A549 (cell line): ENCODE data around the gene SVIL.

Experiments
- CBX2 ChIP-seq: fragments of 200-600 bp; sonication (generic); IDR thresholded peaks from 2 replicates; pipeline ENCODE4 v1.6.1; 2016; ENCODE audit warnings: low read depth, mild to moderate bottlenecking, borderline replicate concordance
- CTCF ChIP-seq: fragments of >200 bp; sonication (Bioruptor Twin); formaldehyde crosslinking; IDR thresholded peaks from 3 replicates; pipeline ENCODE4 v1.5.1; 2016
- EHMT2 ChIP-seq: fragments of 200-600 bp; sonication (generic); IDR thresholded peaks from 2 replicates; pipeline ENCODE4 v1.6.1; 2016; ENCODE audit warnings: antibody characterized with exemption, low read depth, mild to moderate bottlenecking, moderate library complexity
- EP300 ChIP-seq, 2 experiments: fragments of >200 bp; sonication (Bioruptor Twin); formaldehyde crosslinking; IDR thresholded peaks; 2 replicates in 1 of 2; 3 replicates in 1 of 2; pipeline ENCODE4 v1.6.1; 2016 to 2017
- MAFK ChIP-seq: fragments of 450-650 bp; IDR thresholded peaks from 2 replicates; pipeline ENCODE4 v1.6.1; 2014; ENCODE audit not compliant: partially characterized antibody
- MYC ChIP-seq: IDR thresholded peaks from 2 replicates; pipeline ENCODE4 v1.6.1; 2012; ENCODE audit warnings: mild to moderate bottlenecking, inconsistent platforms, low read length, improper control_type of control experiment, borderline replicate concordance
- POLR2A ChIP-seq: IDR thresholded peaks from 2 replicates; pipeline ENCODE4 v1.6.1; 2012; ENCODE audit warnings: mild to moderate bottlenecking, low read length
- RAD21 ChIP-seq, 2 experiments: fragments of >200 bp in 1 of 2; sonication (Bioruptor Twin) in 1 of 2; formaldehyde crosslinking in 1 of 2; IDR thresholded peaks in 1 of 2; conservative IDR thresholded peaks in 1 of 2; 2 replicates in 1 of 2; 3 replicates in 1 of 2; pipeline ENCODE4 v1.6.1; 2012 to 2018; ENCODE audit warnings: inconsistent platforms in 1 of 2
- RCOR1 ChIP-seq: fragments of 150-350 bp; IDR thresholded peaks from 2 replicates; pipeline ENCODE4 v1.6.1; 2014; ENCODE audit warnings: antibody characterized with exemption, low read length, low read depth
- REST ChIP-seq: fragments of 200-600 bp; sonication (generic); IDR thresholded peaks from 2 replicates; pipeline ENCODE4 v1.6.1; 2016; ENCODE audit warnings: antibody characterized with exemption, mild to moderate bottlenecking, moderate library complexity
- RFX5 ChIP-seq: fragments of 450-650 bp; IDR thresholded peaks from 2 replicates; pipeline ENCODE4 v1.7.1; 2014; ENCODE audit warnings: antibody characterized with exemption, mild to moderate bottlenecking, moderate library complexity
- USF2 ChIP-seq: fragments of 450-650 bp; IDR thresholded peaks from 2 replicates; pipeline ENCODE4 v1.6.1; 2014; ENCODE audit warnings: antibody characterized with exemption

GRCh38 chr10:29508554-29509244, 126.1 kb downstream of the SVIL start:
- TF ChIP-seq POLR2A: no peak
- no peak for TF ChIP-seq CTCF
- no peak for TF ChIP-seq MAFK
- no peak for TF ChIP-seq CBX2
- TF ChIP-seq EHMT2: no peak
- TF ChIP-seq RFX5: no peak
- no peak for TF ChIP-seq USF2
- no peak for TF ChIP-seq MYC
- TF ChIP-seq RCOR1: no peak
- no peak for TF ChIP-seq RAD21 (conservative IDR thresholded peaks at IDR 0.05 in 1 of 2, IDR thresholded peaks at IDR 0.05 in 1 of 2)
- no peak for TF ChIP-seq EP300 (IDR thresholded peaks at IDR 0.05)
- no peak for TF ChIP-seq REST
